Immature natural killer cell (primary cell): ENCODE measurements around the gene B4GALT6. TPM values are rescaled to one million over a fixed set of nuclear protein-coding genes. Genes with fewer than 3 reads are reported as not detected.

ENCODE experiments used
- DNase-seq, 3 donors: peaks; one replicate each; pipeline ENCODE4 v3.0.0; 2022; ENCODE audit warnings: mixed read lengths in 1 of 3
- H3K27ac Mint-ChIP-seq, 6 donors: one replicate each; pipeline ENCODE4 v1.8.0; 2020; ENCODE audit warnings: mixed read lengths in 6 of 6, mild to moderate bottlenecking in 5 of 6, inconsistent platforms in 4 of 6, moderate library complexity in 3 of 6
- H3K27me3 Mint-ChIP-seq, 3 donors: one replicate each; pipeline ENCODE4 v1.8.0; 2020 to 2021; ENCODE audit warnings: low read depth in 3 of 3, mild to moderate bottlenecking in 3 of 3, mixed read lengths in 3 of 3, moderate library complexity in 3 of 3, inconsistent platforms in 1 of 3
- H3K36me3 Mint-ChIP-seq, 3 donors: one replicate each; pipeline ENCODE4 v1.8.0; 2020; ENCODE audit warnings: mixed read lengths in 3 of 3, inconsistent platforms in 2 of 3, mild to moderate bottlenecking in 2 of 3
- H3K4me1 Mint-ChIP-seq, 2 donors: one replicate each; pipeline ENCODE4 v1.8.0; 2020; ENCODE audit warnings: inconsistent platforms in 2 of 2, mild to moderate bottlenecking in 2 of 2, mixed read lengths in 2 of 2, moderate library complexity in 1 of 2
- H3K4me3 Mint-ChIP-seq, 5 donors: one replicate each; pipeline ENCODE4 v1.8.0; 2020; ENCODE audit warnings: mild to moderate bottlenecking in 5 of 5, mixed read lengths in 5 of 5, inconsistent platforms in 3 of 5, moderate library complexity in 3 of 5
- H3K9me3 Mint-ChIP-seq, 6 donors: one replicate each; pipeline ENCODE4 v1.8.0; 2020; ENCODE audit warnings: mild to moderate bottlenecking in 6 of 6, mixed read lengths in 6 of 6, inconsistent platforms in 4 of 6, moderate library complexity in 3 of 6
- polyA plus RNA-seq, 3 donors: library from polyadenylated mRNA; unstranded; fragments of 300-500 nt; fragmentation: Illumina TruSeq; gene quantifications; one replicate each; pipeline ENCODE4 v1.2.3, GENCODE V29; 2021

B4GALT6 gene
- polyA plus RNA-seq, 3 donors from 2014 or later: 0.83 to 3.2 (median 1.5) TPM

- H3K36me3 Mint-ChIP-seq: no peaks in the 10 kb centered on the region
- peak overlapping the region; percentile 93 to 99 (median 96) for H3K4me3 Mint-ChIP-seq
- peaks cover 52 to 76% of the 10 kb centered on the region in 2 donors for H3K4me1 Mint-ChIP-seq
- no peaks in the 10 kb centered on the region for H3K9me3 Mint-ChIP-seq
- H3K27me3 Mint-ChIP-seq: peaks cover 6 to 12% (median 10%) of the 10 kb centered on the region in 3 donors
- no peak for DNase-seq
- H3K27ac Mint-ChIP-seq: peak overlapping the region in 4 of 6 donors; percentile 92 to 98 (median 94)
Observed at GRCh38 chr18:31683106-31683505, 1.3 kb downstream of the B4GALT6 start.

DNA sequence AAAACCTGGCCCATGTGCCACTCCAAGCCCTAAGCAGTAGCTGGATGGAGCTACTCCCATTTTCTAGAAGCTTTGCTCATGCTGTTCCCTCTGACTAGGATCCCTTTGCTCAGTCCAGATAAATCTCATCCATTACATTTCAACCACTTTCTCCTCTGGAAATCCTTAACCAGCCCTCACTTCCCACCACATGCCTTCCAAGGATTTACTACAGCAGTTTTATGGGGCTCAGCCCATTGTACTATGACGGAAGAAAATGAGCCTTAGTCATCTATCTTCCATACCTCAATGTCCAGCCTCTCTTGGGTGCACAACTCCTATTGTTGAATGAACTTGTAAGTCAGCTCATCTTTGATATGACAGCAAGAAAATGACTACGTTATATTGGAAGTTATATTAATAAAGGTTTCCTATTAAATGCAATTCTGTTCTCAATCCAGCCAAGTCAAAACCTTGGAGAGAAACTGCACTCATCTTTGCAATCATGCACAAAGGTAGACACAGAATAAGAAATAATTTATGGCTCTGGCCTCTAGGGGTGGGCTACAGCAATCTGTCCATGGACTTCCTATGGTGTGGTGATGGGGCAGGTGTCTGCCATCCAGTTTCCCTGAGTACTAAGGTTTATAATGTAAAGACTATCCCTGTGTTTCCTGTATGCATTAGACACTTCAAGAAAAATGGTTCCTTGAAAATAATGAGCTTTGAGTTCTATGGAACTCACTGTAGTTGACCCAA, 3.4 kb downstream of the B4GALT6 start:
- Mint-ChIP-seq H3K4me1 (peaks cover 51 to 69% of the 10 kb centered on the region in 2 donors), H3K4me3 (no peak overlapping the region), H3K9me3 (no peaks in the 10 kb centered on the region), H3K36me3 (no peaks in the 10 kb centered on the region), H3K27me3 (peaks cover 4 to 12% (median 8%) of the 10 kb centered on the region in 3 donors), H3K27ac (peak overlapping the region in 1 of 6 donors; percentile 61)
- peak; percentile 6 to 17 (median 11) for DNase-seq

- H3K27me3 Mint-ChIP-seq: peaks cover 3 to 7% (median 4%) of the 10 kb centered on the region in 3 donors
- H3K27ac Mint-ChIP-seq: peak overlapping the region in 1 of 6 donors; percentile 48
- peaks cover 47 to 69% of the 10 kb centered on the region in 2 donors for H3K4me1 Mint-ChIP-seq
- H3K9me3 Mint-ChIP-seq: no peaks in the 10 kb centered on the region
- DNase-seq: no peak
- no peaks in the 10 kb centered on the region for H3K36me3 Mint-ChIP-seq
- no peak overlapping the region for H3K4me3 Mint-ChIP-seq
Observed at GRCh38 chr18:31680433-31680811, 4.0 kb downstream of the B4GALT6 start.

DNA sequence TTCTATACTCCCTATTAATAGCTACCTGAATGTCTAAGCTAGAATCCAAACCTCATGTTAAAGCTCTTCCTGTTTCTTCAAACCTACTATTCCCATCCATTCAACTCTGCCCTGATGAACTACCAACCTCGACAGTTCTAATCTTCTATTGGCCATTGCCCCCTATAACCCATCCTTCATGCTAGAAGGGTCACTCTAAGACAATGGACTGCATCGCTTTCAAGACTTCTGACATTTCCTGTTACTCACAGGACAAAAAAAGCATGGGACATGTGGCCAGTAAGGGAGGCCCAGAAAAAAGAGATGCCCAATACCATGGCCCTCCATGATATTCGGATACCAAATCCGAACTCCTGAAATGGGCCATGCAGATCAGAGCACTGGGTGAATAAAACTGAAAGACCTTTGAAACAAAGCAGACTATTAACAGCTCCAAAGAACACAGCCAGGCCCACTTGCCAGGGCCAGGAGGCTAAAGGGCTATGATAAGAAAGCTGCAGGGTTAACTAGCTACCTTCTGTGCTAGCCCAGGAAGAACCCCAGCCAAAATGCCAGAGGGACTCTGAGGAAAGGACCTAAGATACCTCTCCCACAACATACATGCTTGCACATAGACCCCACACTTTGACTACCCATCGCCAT, 4.5 kb downstream of the B4GALT6 start:
- peaks cover 3 to 5% (median 4%) of the 10 kb centered on the region in 3 donors for H3K27me3 Mint-ChIP-seq
- H3K36me3 Mint-ChIP-seq: no peaks in the 10 kb centered on the region
- peak overlapping the region in 1 of 6 donors; percentile 48 for H3K27ac Mint-ChIP-seq
- H3K9me3 Mint-ChIP-seq: no peaks in the 10 kb centered on the region
- H3K4me1 Mint-ChIP-seq: peaks cover 49 to 74% of the 10 kb centered on the region in 2 donors
- no peak overlapping the region for H3K4me3 Mint-ChIP-seq
- no peak for DNase-seq

DNA sequence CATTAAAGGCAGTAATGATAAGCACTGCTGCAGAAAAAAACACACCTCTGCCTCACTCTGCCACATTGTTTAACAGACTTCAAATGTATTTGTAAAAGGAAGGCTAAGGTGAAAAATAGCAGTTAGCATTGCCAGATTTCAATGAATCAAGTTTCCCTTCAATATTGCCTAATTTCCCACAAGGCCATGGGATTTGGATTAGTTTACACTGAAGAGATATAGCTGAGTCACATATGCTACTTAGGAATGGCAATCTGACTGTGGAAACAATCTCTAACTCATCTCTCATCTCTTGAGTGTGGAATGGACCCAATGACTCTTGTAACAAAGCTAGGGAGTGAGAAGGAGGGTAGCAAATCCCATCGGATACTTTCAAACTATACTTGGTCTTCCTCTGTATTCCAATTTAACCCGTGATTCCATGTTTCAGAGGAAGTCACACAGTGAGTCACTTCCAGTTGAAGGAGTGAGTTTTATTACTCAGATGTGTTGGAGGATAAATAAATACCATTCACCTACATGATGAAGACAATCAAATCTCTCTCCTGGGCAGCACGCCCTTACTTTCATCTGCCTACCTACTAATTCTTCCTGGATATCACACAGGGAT, 5.1 kb downstream of the B4GALT6 start:
- H3K27me3 Mint-ChIP-seq: peaks cover 2 to 3% (median 3%) of the 10 kb centered on the region in 3 donors
- peaks cover 49 to 77% of the 10 kb centered on the region in 2 donors for H3K4me1 Mint-ChIP-seq
- H3K27ac Mint-ChIP-seq: no peak overlapping the region
- no peak for DNase-seq
- no peaks in the 10 kb centered on the region for H3K9me3 Mint-ChIP-seq
- H3K36me3 Mint-ChIP-seq: no peaks in the 10 kb centered on the region
- no peak overlapping the region for H3K4me3 Mint-ChIP-seq

GRCh38 chr18:31678425-31678824, 6.0 kb downstream of the B4GALT6 start:
- H3K27me3 Mint-ChIP-seq: no peaks in the 10 kb centered on the region
- H3K36me3 Mint-ChIP-seq: no peaks in the 10 kb centered on the region
- no peaks in the 10 kb centered on the region for H3K9me3 Mint-ChIP-seq
- H3K4me1 Mint-ChIP-seq: peaks cover 40 to 69% of the 10 kb centered on the region in 2 donors
- H3K27ac Mint-ChIP-seq: no peak overlapping the region
- no peak for DNase-seq
- H3K4me3 Mint-ChIP-seq: no peak overlapping the region

DNA sequence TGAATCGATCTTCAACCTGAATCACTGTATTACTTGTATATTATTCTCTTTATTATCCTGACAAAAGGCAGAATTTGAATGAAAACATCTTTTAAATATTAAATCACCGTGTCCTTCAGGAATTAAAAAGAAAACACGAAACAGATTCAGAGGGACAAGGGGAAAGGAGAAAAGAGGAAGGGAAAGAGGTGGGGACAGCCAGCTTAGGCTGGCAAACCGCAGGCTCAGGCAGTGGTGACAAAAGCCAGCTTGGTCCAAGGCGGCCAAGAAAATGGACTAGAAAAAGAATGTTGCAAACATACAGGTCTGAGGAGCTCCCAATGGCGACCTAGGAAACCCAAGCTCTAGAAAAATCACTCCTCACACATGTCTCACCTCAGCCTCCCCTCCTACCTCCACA, 6.8 kb downstream of the B4GALT6 start:
- no peaks in the 10 kb centered on the region for H3K9me3 Mint-ChIP-seq
- no peak overlapping the region for H3K27ac Mint-ChIP-seq
- no peak overlapping the region for H3K4me3 Mint-ChIP-seq
- no peaks in the 10 kb centered on the region for H3K36me3 Mint-ChIP-seq
- no peak for DNase-seq
- H3K4me1 Mint-ChIP-seq: peaks cover 33 to 61% of the 10 kb centered on the region in 2 donors
- H3K27me3 Mint-ChIP-seq: no peaks in the 10 kb centered on the region

GRCh38 chr18:31675404-31675803, 9.0 kb downstream of the B4GALT6 start:
- DNase-seq: no peak
- peak overlapping the region in 1 of 5 donors; percentile 15 for H3K4me3 Mint-ChIP-seq
- H3K27ac Mint-ChIP-seq: peak overlapping the region in 1 of 6 donors; percentile 28
- no peaks in the 10 kb centered on the region for H3K27me3 Mint-ChIP-seq
- no peaks in the 10 kb centered on the region for H3K36me3 Mint-ChIP-seq
- H3K9me3 Mint-ChIP-seq: no peaks in the 10 kb centered on the region
- H3K4me1 Mint-ChIP-seq: peaks cover 26 to 40% of the 10 kb centered on the region in 2 donors

GRCh38 chr18:31672628-31673135, 11.7 kb downstream of the B4GALT6 start:
- H3K4me3 Mint-ChIP-seq: no peak overlapping the region
- no peaks in the 10 kb centered on the region for H3K9me3 Mint-ChIP-seq
- H3K27me3 Mint-ChIP-seq: peaks cover 0 to 2% (median 0%) of the 10 kb centered on the region in 3 donors
- peaks cover 0 to 4% (median 0%) of the 10 kb centered on the region in 3 donors for H3K36me3 Mint-ChIP-seq
- no peak for DNase-seq
- peaks cover 12 to 21% of the 10 kb centered on the region in 2 donors for H3K4me1 Mint-ChIP-seq
- no peak overlapping the region for H3K27ac Mint-ChIP-seq

GRCh38 chr18:31671951-31672350, 12.4 kb downstream of the B4GALT6 start:
- DNase-seq: no peak
- Mint-ChIP-seq H3K4me3 (no peak overlapping the region), H3K36me3 (peaks cover 0 to 4% (median 0%) of the 10 kb centered on the region in 3 donors), H3K4me1 (peaks cover 7 to 13% of the 10 kb centered on the region in 2 donors), H3K27me3 (peaks cover 0 to 2% (median 0%) of the 10 kb centered on the region in 3 donors), H3K9me3 (no peaks in the 10 kb centered on the region), H3K27ac (no peak overlapping the region)

DNA sequence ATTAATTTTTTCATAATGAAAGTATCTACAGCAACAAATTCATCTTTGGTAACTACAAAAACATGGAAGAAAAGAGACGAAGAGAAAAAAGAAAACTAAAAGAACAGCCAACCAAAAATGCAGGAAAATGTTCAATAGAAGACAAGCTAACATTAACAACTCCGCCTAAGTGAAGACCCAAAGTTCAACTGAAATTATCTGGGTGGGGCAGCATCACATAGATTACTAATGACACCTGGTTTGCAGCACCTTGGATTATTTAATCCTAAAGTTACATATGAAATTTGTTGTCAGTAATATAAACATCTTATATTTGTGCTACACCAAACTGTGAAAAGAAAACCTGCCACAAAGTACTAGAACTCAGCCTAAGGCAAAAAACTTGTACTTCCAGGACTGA, 14.8 kb downstream of the B4GALT6 start:
- Mint-ChIP-seq H3K9me3 (no peaks in the 10 kb centered on the region), H3K27ac (no peak overlapping the region), H3K4me3 (no peak overlapping the region), H3K27me3 (peaks cover 0 to 2% (median 0%) of the 10 kb centered on the region in 3 donors), H3K36me3 (peaks cover 0 to 5% (median 4%) of the 10 kb centered on the region in 3 donors), H3K4me1 (peaks cover under 1 to 4% of the 10 kb centered on the region in 2 donors)
- DNase-seq: no peak

DNA sequence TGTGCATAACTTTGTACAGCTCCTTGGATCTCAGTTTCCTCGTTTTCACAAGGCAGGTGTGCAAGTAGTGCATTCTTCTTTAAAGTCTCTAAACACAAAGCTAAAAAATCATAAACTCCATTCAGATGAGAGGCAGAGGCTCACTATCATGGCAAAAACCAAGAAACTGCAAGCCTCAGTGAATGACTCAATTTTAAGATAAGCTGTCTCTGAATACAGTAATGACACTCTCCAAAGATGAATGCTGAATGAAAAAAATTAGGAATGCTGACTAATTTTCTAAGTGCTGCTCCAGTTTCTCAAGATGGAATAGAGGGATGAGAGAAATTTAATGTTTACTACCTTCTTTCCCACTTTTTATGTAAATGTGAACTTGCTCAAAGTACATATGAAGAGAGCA, 17.2 kb downstream of the B4GALT6 start:
- Mint-ChIP-seq H3K27me3 (peaks cover 0 to 2% (median 0%) of the 10 kb centered on the region in 3 donors), H3K27ac (no peak overlapping the region), H3K4me1 (peaks cover 0 to 4% of the 10 kb centered on the region in 2 donors), H3K9me3 (no peaks in the 10 kb centered on the region), H3K4me3 (no peak overlapping the region), H3K36me3 (peaks cover 8 to 13% (median 12%) of the 10 kb centered on the region in 3 donors)
- DNase-seq: no peak

- peaks cover 8 to 13% (median 12%) of the 10 kb centered on the region in 3 donors for H3K36me3 Mint-ChIP-seq
- H3K27ac Mint-ChIP-seq: no peak overlapping the region
- H3K4me1 Mint-ChIP-seq: peaks cover 0 to 4% of the 10 kb centered on the region in 2 donors
- no peak for DNase-seq
- H3K27me3 Mint-ChIP-seq: peaks cover 0 to 2% (median 0%) of the 10 kb centered on the region in 3 donors
- no peaks in the 10 kb centered on the region for H3K9me3 Mint-ChIP-seq
- no peak overlapping the region for H3K4me3 Mint-ChIP-seq
Observed at GRCh38 chr18:31666055-31666454, 18.3 kb downstream of the B4GALT6 start.

DNA sequence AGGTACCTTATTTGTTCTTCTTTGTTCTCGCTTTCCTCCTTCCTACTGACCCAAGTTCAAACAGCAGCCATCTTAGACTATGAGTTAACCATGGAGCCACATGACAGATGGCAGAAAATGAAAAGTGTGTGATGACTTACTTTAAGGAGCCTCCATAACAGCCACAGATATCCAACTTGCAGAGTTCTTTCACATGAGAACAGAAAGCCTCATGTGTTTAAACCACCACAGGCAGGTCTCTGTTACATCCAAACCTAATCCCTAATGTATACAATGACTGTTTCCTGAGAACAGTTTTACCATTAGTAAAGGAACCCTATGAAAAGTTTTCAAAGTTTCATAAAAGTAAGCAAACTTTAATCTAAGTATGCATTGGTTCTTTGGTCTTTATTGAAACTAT, 20.3 kb downstream of the B4GALT6 start:
- peaks cover 8 to 10% of the 10 kb centered on the region in 2 donors for H3K4me1 Mint-ChIP-seq

More for the DNA sequence above, 20.3 kb downstream of the B4GALT6 start:
- Mint-ChIP-seq H3K4me3 (no peak overlapping the region), H3K27ac (no peak overlapping the region), H3K9me3 (no peaks in the 10 kb centered on the region), H3K27me3 (no peaks in the 10 kb centered on the region), H3K36me3 (peaks cover 8 to 19% (median 17%) of the 10 kb centered on the region in 3 donors)
- DNase-seq: no peak
